Amniotic stem cell (primary cell): ENCODE data around the gene GPAM.
A peak's percentile ranks its signal among the peaks of the same experiment; 100 is the strongest.
"Not testable (repeated sequence)": the region's sequence is repeated elsewhere in the genome, so short reads cannot be mapped to it uniquely, and the experiment has no call there.

ENCODE experiments used
- DNase-seq: peaks from one replicate; lab custom pipeline; 2025; lab: John Stamatoyannopoulos, UW

The GPAM gene

DNA sequence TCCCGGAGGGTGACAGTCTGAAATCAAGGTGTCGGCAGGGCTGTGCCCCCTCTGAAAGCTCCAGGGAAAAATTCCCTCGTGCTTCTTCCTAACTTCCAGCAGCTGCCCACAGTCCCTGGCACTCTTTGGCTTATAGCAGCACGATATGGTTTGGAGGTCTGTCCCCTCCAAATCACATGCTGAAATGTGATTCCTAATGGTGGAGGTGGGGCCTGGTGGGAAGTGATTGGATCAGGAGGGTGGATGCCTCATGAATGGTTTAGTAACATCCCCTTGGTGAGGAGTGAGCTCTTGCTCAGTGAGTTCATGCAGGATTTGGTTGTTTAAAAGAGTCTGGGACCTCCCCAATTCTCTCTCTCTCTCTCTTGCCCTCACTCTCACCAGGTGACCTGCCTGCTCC, 51.1 kb downstream of the GPAM start:
- DNase-seq, result no peak

DNA sequence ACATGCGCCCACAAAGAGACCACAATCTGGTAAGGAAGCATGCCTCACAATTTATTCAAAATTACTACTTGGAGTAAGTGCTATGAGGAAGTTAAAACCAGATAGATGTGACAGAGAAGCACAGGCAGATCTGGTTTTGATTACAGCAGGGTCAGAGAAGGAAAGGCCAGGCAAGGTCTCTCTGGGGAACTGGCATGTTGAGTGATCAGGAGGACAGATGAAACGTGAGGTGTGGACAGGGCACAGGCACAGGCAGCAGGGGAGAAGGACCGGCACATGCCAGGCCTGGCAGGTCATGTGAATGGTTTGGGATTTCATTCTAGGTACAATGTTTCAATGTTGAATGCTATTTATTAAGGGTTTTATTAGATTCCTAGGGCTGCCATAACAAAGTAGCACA, 51.6 kb downstream of the GPAM start:
- no peak for DNase-seq

GRCh38 chr10:112131346-112131745, 52.2 kb downstream of the GPAM start:
- no peak for DNase-seq

DNA sequence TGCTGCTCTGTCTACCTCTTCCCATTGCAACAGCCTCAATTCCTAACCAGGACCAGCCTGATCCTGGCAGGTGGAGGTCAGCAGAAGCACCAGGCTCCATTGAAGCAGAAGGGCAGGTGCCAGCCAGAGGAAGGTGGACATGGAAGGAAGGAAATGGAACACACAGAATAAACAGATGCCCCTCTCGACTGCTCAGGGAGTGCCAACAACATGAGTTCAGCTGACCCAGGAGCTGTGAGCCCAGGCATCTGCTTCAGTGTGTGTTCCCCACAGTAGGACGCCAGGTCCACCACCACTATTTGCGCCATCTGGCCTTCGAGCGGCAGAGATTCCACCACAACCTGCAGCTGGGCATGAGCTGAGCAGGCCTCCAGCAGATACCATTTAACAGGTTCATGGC, 56.7 kb downstream of the GPAM start:
- no peak for DNase-seq

GRCh38 chr10:112126172-112126571, 57.4 kb downstream of the GPAM start:
- no peak for DNase-seq

- no peak for DNase-seq
Observed at GRCh38 chr10:112124866-112125265, 58.7 kb downstream of the GPAM start.

DNA sequence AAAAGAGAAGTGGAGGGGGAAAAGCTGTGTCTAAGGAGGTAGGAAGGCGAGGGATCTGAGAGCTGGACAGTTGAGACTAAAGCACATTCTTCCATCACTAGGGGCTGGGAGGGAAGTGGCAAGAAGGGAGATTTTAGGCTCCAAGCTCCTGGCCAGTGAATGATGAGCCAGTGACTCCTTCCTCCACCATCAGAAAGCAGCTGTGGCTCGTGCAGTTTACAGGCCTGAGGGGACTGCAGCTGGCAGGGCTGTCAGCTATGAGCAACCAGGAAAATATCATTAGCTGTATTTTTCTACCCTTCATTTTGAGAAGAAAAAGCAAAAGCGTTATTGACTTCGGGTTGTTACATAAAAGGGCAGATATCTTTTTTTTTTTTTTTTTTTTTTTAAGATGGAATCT, 60.7 kb downstream of the GPAM start:
- no peak for DNase-seq

DNA sequence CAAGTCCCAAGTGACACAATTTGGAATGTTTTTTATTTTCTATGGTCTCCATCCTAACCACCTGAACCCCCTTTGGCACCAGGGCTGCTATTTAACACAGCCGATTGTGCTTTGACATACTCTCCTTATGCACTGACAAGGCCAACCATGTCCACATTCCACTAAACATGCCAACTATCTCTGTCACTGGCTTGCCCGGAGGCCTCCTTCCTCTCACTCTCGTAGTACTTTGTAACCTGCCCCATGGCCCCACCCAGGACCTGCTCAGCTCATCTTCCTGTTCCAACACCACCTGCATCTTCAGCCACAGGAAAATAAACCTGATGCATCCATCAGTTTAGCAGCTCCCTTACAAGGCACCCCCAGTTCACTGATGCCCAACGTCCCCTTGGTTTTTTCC, 63.1 kb downstream of the GPAM start:
- no peak for DNase-seq

GRCh38 chr10:112115781-112116385, 67.7 kb downstream of the GPAM start:
- peak; percentile 1 for DNase-seq

GRCh38 chr10:112109779-112110178, 73.8 kb downstream of the GPAM start:
- DNase-seq, result not testable (repeated sequence)
